AG04449 (cell line): ENCODE data around the gene ZNF236.

Experiments used
- CTCF ChIA-PET: fragments of 350-600 bp; formaldehyde crosslinking; extraction: SDS; loops from one replicate; lab custom pipeline; 2021; ENCODE audit warnings: antibody characterized with exemption; lab: Yijun Ruan, JAX
- POLR2A ChIA-PET: fragments of 400-600, 350-600 bp; formaldehyde crosslinking; extraction: SDS; loops from one replicate; lab custom pipeline; 2020; ENCODE audit warnings: antibody characterized with exemption, inconsistent platforms; lab: Yijun Ruan, JAX
- DNase-seq: peaks from one replicate; pipeline ENCODE4 v3.0.0-alpha.2; 2010; ENCODE audit warnings: low read depth, low spot score
- H3K4me3 ChIP-seq: 2 replicates; pipeline ENCODE4 v1.5.1; 2011; ENCODE audit warnings: low read depth, mild to moderate bottlenecking, control low read depth, low read length
- TF ChIP-seq, protein P1 (sequence below): IDR thresholded peaks from one replicate; pipeline ENCODE4 v1.5.1; 2011; ENCODE audit warnings: mild to moderate bottlenecking, moderate library complexity, low read length, control low read depth, inconsistent platforms; ENCODE audit not compliant: insufficient read depth; ENCODE audit errors: missing control alignments

The ZNF236 gene

GRCh38 chr18:77005651-77006195, 183.4 kb downstream of the ZNF236 start:
- ChIA-PET POLR2A (no interaction called here), CTCF (interaction anchor here (0.9 to 4.9 kb wide), 4 partner anchors 23 to 206 kb away, joined by 3 to 64 read pairs (median 4); no protein-coding TSS in a partner anchor)
- TF ChIP-seq, protein P1, sequence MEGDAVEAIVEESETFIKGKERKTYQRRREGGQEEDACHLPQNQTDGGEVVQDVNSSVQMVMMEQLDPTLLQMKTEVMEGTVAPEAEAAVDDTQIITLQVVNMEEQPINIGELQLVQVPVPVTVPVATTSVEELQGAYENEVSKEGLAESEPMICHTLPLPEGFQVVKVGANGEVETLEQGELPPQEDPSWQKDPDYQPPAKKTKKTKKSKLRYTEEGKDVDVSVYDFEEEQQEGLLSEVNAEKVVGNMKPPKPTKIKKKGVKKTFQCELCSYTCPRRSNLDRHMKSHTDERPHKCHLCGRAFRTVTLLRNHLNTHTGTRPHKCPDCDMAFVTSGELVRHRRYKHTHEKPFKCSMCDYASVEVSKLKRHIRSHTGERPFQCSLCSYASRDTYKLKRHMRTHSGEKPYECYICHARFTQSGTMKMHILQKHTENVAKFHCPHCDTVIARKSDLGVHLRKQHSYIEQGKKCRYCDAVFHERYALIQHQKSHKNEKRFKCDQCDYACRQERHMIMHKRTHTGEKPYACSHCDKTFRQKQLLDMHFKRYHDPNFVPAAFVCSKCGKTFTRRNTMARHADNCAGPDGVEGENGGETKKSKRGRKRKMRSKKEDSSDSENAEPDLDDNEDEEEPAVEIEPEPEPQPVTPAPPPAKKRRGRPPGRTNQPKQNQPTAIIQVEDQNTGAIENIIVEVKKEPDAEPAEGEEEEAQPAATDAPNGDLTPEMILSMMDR = no peak
- DNase-seq = no peak
- no peak overlapping the region for H3K4me3 ChIP-seq

- TF ChIP-seq, protein P1 = no peak
- ChIA-PET POLR2A (no interaction called here), CTCF (interaction anchor here (1.1 to 4.9 kb wide), 3 partner anchors 16 to 205 kb away, joined by 3 to 64 read pairs (median 6); no protein-coding TSS in a partner anchor)
- H3K4me3 ChIP-seq = no peak overlapping the region
- no peak for DNase-seq
Measured at GRCh38 chr18:77006305-77007175, 184.2 kb downstream of the ZNF236 start.

DNA sequence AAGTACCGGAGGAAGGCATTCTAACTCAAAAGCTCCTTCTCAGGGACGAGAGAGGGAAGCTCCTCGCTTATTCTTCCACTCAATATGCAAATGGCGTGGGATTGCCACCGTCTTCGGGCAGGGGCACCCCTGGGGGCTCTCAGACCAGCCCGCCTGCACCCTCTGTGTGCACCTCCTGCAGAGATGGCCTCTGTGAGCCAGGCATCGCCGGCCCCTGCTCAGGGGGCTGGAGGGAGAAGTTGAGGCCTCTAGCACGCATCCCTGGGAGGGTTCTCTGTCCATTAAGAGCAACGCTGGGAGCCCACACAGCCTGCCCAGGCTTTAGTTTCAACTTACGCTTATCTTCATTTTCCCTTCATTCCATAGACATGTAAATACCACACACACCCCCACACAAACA, 184.9 kb downstream of the ZNF236 start:
- no peak for DNase-seq
- TF ChIP-seq, protein P1 = no peak
- ChIA-PET POLR2A (no interaction called here), CTCF (interaction anchor here (1.5 to 4.9 kb wide), 2 partner anchors 16 to 204 kb away, joined by 6 to 64 read pairs; no protein-coding TSS in a partner anchor)
- H3K4me3 ChIP-seq = no peak overlapping the region

DNA sequence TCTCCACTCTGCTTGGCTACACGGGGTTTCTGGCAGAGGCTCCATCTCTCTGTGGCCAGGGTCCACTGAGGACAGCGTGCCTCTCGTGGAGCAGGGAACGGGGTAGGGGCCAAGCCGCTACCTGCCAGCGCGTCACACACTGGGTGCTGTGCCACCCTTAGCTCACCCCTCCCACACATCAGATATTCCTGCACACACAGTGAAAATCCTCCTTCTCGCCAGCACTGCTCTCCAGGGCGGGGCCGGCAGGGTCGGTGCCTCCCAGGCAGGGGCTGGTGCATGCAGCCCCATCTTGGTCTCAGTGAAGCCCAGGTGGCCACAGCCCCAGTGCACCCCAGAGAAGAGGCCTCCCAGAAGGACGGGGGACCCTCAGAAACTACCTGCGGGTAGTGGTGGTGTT, 185.6 kb downstream of the ZNF236 start:
- POLR2A ChIA-PET = no interaction called here
- CTCF ChIA-PET = interaction anchor here (1.5 kb wide), 1 partner anchor 15 kb away, joined by 6 read pairs; no protein-coding TSS in a partner anchor
- TF ChIP-seq, protein P1 = no peak
- no peak for DNase-seq
- H3K4me3 ChIP-seq = no peak overlapping the region

DNA sequence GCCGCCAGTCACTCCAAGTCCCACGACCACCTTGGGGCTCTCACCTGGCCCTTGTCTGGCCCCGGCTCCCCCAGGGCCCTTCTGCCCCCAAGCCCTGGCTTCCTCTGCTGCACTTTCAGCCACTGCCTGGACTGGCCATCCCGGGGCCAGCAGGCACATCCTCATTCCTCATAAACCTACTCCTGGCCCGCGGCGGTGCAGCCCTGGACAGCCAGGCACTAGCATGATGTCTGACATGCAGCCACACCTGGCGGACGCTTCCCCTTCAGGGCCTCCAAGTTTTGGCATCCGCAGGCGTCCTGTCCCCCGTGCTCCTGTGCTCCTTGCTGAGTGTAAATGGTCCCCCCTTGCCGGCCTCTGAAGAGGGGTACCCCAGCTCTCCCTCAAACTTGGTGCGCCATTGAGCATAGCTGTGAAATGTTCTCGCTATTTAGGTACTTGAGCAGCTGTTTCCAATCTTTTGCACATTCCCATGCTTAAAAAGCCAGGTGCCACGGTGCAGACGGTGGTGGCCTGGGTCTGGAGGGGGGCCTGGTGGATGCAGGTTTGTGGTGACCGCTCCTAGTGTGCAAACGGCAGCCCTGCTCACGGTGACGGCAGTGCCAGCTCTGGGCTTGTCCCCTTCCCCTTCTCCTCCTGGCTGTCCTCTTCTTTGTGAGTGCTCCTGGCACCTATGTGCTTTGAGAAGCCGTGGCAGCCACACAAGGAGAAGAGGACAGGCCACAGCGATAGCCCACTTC, 186.4 kb downstream of the ZNF236 start:
- no peak overlapping the region for H3K4me3 ChIP-seq
- POLR2A ChIA-PET = no interaction called here
- TF ChIP-seq, protein P1 = no peak
- CTCF ChIA-PET = interaction anchor here (1.0 to 2.5 kb wide), 2 partner anchors 9 to 202 kb away, joined by 4 to 18 read pairs; no protein-coding TSS in a partner anchor
- no peak for DNase-seq

DNA sequence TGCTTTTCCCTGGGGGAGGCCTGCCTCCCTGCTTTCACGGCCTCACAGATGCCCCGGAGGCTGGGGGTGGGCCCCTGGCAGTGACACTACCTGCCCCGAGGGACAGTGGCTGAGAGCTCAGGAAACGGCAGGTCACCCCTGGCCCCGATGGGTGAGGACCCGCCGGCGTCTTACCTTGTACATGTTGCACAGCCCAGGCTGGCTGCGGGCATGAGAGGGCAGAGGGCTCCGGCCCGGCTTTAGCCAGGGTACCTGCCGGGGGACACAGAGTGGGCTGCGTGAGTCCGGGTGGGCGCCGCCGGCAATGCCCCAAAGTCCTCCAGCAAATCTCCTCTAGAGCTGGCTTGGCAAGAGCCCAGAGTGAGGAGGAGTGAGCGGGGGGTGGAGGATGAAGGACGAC, 187.3 kb downstream of the ZNF236 start:
- TF ChIP-seq, protein P1 = no peak
- ChIA-PET POLR2A (no interaction called here), CTCF (interaction anchor here (1.0 to 4.5 kb wide), 3 partner anchors 9 to 202 kb away, joined by 4 to 28 read pairs (median 18); no protein-coding TSS in a partner anchor)

More for the DNA sequence above, 187.3 kb downstream of the ZNF236 start:
- DNase-seq = no peak
- no peak overlapping the region for H3K4me3 ChIP-seq
